RWPE2 (cell line): ENCODE results near the gene ERH.

ENCODE experiments used
- ATAC-seq: fragments of 200-7000 bp; cut with Tn5 transposase; 3 replicates; pipeline ENCODE4 v1.9.1; 2021; ENCODE audit warnings: low read depth
- DNase-seq: peaks from one replicate; pipeline ENCODE4 v3.0.0-alpha.2; 2020; ENCODE audit warnings: low spot score
- H3K27ac ChIP-seq: fragments of 450-650 bp; 2 replicates; pipeline ENCODE4 v1.5.1; 2017; ENCODE audit warnings: mild to moderate bottlenecking; ENCODE audit not compliant: poor library complexity, severe bottlenecking
- H3K27me3 ChIP-seq: fragments of 250-450 bp; sonication (Bioruptor Pico); 2 replicates; pipeline ENCODE4 v1.5.1; 2021; ENCODE audit warnings: mild to moderate bottlenecking, moderate library complexity; ENCODE audit not compliant: insufficient read depth, poor library complexity, severe bottlenecking
- H3K36me3 ChIP-seq: fragments of 250-450 bp; sonication (Bioruptor Pico); 2 replicates; pipeline ENCODE4 v1.5.1; 2020; ENCODE audit warnings: low read depth, mild to moderate bottlenecking, moderate library complexity
- H3K4me1 ChIP-seq: fragments of 250-450 bp; sonication (Bioruptor Pico); 2 replicates; pipeline ENCODE4 v1.5.1; 2021; ENCODE audit warnings: mild to moderate bottlenecking, moderate library complexity; ENCODE audit not compliant: insufficient read depth, poor library complexity, severe bottlenecking
- H3K4me3 ChIP-seq: fragments of 250-450 bp; sonication (Bioruptor Pico); 2 replicates; pipeline ENCODE4 v1.5.1; 2021; ENCODE audit warnings: mild to moderate bottlenecking, moderate library complexity; ENCODE audit not compliant: severe bottlenecking
- H3K9me3 ChIP-seq: fragments of 250-450 bp; sonication (Bioruptor Pico); 2 replicates; pipeline ENCODE4 v1.5.1; 2021; ENCODE audit warnings: mild to moderate bottlenecking, moderate library complexity; ENCODE audit not compliant: severe bottlenecking
- TF ChIP-seq, protein P1 (sequence below): fragments of 450-650 bp; IDR thresholded peaks from one replicate; pipeline ENCODE4 v1.5.1; 2017; ENCODE audit warnings: mild to moderate bottlenecking, moderate library complexity; ENCODE audit not compliant: poor library complexity, severe bottlenecking

Gene ERH

GRCh38 chr14:69356903-69357543, 41.1 kb downstream of the ERH start:
- H3K4me3 ChIP-seq: no peak overlapping the region
- DNase-seq (no peak), ATAC-seq (no peak)
- no peak overlapping the region for H3K27ac ChIP-seq
- TF ChIP-seq, protein P1, sequence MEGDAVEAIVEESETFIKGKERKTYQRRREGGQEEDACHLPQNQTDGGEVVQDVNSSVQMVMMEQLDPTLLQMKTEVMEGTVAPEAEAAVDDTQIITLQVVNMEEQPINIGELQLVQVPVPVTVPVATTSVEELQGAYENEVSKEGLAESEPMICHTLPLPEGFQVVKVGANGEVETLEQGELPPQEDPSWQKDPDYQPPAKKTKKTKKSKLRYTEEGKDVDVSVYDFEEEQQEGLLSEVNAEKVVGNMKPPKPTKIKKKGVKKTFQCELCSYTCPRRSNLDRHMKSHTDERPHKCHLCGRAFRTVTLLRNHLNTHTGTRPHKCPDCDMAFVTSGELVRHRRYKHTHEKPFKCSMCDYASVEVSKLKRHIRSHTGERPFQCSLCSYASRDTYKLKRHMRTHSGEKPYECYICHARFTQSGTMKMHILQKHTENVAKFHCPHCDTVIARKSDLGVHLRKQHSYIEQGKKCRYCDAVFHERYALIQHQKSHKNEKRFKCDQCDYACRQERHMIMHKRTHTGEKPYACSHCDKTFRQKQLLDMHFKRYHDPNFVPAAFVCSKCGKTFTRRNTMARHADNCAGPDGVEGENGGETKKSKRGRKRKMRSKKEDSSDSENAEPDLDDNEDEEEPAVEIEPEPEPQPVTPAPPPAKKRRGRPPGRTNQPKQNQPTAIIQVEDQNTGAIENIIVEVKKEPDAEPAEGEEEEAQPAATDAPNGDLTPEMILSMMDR: no peak
- H3K36me3 ChIP-seq: no peaks in the 10 kb centered on the region
- H3K9me3 ChIP-seq: no peaks in the 10 kb centered on the region
- peaks cover 3% of the 10 kb centered on the region for H3K27me3 ChIP-seq
- no peaks in the 10 kb centered on the region for H3K4me1 ChIP-seq

DNA sequence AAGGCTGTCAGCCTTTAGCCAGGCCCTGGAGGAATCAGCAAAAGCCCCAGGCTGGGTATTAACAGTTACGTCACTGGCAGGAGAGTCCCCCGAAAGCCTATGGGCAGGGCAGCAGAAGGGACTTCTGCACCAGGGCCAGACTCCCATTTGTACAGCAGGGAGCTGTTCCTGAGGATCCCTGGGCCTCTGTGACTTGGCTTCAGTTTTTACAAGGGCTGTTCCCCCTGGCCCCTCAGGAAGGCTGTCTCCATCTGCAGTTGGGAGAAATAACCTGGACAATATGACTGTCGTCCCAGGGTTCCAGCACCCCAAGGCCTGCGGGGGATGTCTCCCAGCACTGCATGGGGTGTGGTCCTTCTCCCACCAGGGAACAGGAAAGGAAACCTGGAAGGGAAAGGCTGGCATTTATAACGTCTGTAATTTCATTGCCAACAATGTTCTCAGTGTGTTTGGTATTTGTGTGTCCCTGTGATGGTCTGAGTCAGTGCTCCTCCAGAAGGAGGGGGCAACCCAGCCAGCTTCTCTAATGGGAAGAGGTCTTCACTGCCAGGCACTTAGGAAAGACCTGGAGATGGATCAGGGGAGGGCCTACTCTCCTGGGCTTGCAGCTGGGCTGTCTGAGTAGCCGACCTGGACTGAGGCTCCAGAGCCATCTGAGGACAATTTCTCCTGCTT, 42.4 kb downstream of the ERH start:
- Histone ChIP-seq H3K9me3 (no peaks in the 10 kb centered on the region), H3K36me3 (no peaks in the 10 kb centered on the region), H3K4me1 (no peaks in the 10 kb centered on the region), H3K27me3 (peaks cover 3% of the 10 kb centered on the region), H3K27ac (no peak overlapping the region), H3K4me3 (no peak overlapping the region)
- ATAC-seq (no peak; the same call in 2 of the 3 replicates), DNase-seq (no peak)
- TF ChIP-seq, protein P1: no peak

- Histone ChIP-seq H3K27ac (no peak overlapping the region), H3K4me1 (no peaks in the 10 kb centered on the region), H3K36me3 (no peaks in the 10 kb centered on the region), H3K27me3 (peaks cover 3% of the 10 kb centered on the region), H3K9me3 (no peaks in the 10 kb centered on the region), H3K4me3 (no peak overlapping the region)
- TF ChIP-seq, protein P1: no peak
- ATAC-seq: no peak
- DNase-seq: no peak
Observed at GRCh38 chr14:69355154-69355597, 42.9 kb downstream of the ERH start.

DNA sequence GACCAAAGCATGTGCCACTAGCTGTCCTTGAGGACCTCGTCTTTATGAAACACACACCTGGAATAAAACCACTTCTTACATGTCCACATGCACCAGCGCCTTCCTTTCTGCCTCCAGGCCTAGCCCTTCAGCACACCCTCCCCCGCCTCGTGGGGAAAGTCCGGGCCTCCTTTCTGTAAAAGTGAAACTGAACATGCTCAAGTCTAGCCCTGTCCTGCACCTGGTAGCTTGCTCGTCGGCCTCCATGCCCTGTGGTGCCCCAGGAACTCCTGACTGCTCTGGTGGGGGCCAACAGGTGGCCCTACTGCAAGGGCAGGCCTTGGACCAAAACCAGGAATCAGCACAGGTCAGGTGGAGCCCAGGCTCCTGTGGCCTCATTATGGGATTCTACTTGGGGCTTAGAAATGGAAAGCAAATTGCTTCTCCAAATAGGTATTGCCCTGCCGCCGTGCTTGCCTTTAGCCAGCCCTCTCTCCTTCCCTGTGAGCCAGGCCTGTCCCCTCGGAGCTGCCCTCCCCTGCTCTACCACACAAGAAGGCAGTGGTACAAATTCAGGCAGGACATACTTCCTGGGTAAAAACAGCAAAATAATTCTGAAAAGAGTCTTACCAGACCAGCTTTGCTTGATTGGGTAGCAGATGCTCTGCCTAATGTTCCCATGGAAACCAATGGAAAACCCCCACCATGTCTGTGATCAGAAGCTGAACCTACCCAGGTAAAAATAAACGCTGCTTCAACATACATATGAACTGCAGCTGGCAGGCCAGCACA, 43.5 kb downstream of the ERH start:
- H3K4me3 ChIP-seq: no peak overlapping the region
- no peak for DNase-seq
- H3K9me3 ChIP-seq: no peaks in the 10 kb centered on the region
- TF ChIP-seq, protein P1: no peak
- no peaks in the 10 kb centered on the region for H3K4me1 ChIP-seq
- H3K36me3 ChIP-seq: no peaks in the 10 kb centered on the region
- H3K27ac ChIP-seq: no peak overlapping the region
- H3K27me3 ChIP-seq: peaks cover 3% of the 10 kb centered on the region
- no peak; the same call in 2 of the 3 replicates for ATAC-seq
